Calu3 (cell line): ENCODE measurements around the gene MYO9B. TPM values are rescaled to one million over a fixed set of nuclear protein-coding genes. Genes with fewer than 3 reads are reported as not detected.
A peak's percentile ranks its signal among the peaks of the same experiment; 100 is the strongest.

Source experiments
- BruUV-seq: library from RNA; stranded (reverse); fragments of 400-500 nt; replicated peaks from 2 replicates; lab custom pipeline; 2021; lab: Mats Ljungman, UMichigan
- CTCF ChIA-PET: fragments of 300-600 bp; sonication (Branson Sonifier 250); formaldehyde crosslinking; loops from one replicate; lab custom pipeline; 2022; ENCODE audit warnings: antibody characterized with exemption; lab: Charles Lee
- DNase-seq: peaks from one replicate; pipeline ENCODE4 v3.0.0; 2022
- H3K27ac Mint-ChIP-seq: one replicate; pipeline ENCODE4 v1.8.0; 2022; ENCODE audit warnings: mixed read lengths; ENCODE audit not compliant: unreplicated experiment
- H3K27me3 Mint-ChIP-seq: one replicate; pipeline ENCODE4 v1.8.0; 2022; ENCODE audit warnings: mixed read lengths; ENCODE audit not compliant: unreplicated experiment
- H3K36me3 Mint-ChIP-seq: one replicate; pipeline ENCODE4 v1.8.0; 2022; ENCODE audit warnings: mild to moderate bottlenecking, moderate library complexity, mixed read lengths; ENCODE audit not compliant: insufficient read depth, unreplicated experiment
- H3K4me1 Mint-ChIP-seq: one replicate; pipeline ENCODE4 v1.8.0; 2022; ENCODE audit warnings: mild to moderate bottlenecking, low read depth, mixed read lengths; ENCODE audit not compliant: unreplicated experiment
- H3K4me3 Mint-ChIP-seq: one replicate; pipeline ENCODE4 v1.8.0; 2022; ENCODE audit warnings: mild to moderate bottlenecking, low read depth, moderate library complexity, mixed read lengths; ENCODE audit not compliant: unreplicated experiment
- H3K9me3 Mint-ChIP-seq: one replicate; pipeline ENCODE4 v1.8.0; 2022; ENCODE audit warnings: low read depth, mixed read lengths; ENCODE audit not compliant: unreplicated experiment
- CTCF ChIP-seq: fragments of 200-600 bp; IDR thresholded peaks from one replicate; pipeline ENCODE4 v1.8.0; 2022; ENCODE audit warnings: antibody characterized with exemption; ENCODE audit not compliant: unreplicated experiment
- intact Hi-C: fragments of 100-400 bp; cut with micrococcal nuclease; formaldehyde crosslinking; loops from one replicate; pipeline ENCODE4 v1.10.0; 2022; ENCODE audit not compliant: unreplicated experiment
- total RNA-seq: library from RNA; stranded (reverse); gene quantifications from 2 replicates; pipeline ENCODE4 v1.2.3, GENCODE V29; 2022

MYO9B gene
- total RNA-seq, 1 experiment from 2014 or later = 38.4 TPM

- Mint-ChIP-seq H3K4me3 (no peak overlapping the region), H3K27me3 (peaks cover 59% of the 10 kb centered on the region), H3K9me3 (peaks cover 4% of the 10 kb centered on the region), H3K4me1 (peaks cover 7% of the 10 kb centered on the region), H3K27ac (no peak overlapping the region), H3K36me3 (no peaks in the 10 kb centered on the region)
- no peak for DNase-seq
- no peak for TF ChIP-seq CTCF
- intact Hi-C loops = no loop called here
- BruUV-seq = no TSS peak
- CTCF ChIA-PET = no interaction called here
Observed at GRCh38 chr19:17037184-17037583, 38.4 kb upstream of the MYO9B start.

- Mint-ChIP-seq H3K9me3 (peaks cover 4% of the 10 kb centered on the region), H3K27me3 (peaks cover 51% of the 10 kb centered on the region), H3K4me1 (peaks cover 7% of the 10 kb centered on the region), H3K4me3 (no peak overlapping the region), H3K27ac (no peak overlapping the region), H3K36me3 (no peaks in the 10 kb centered on the region)
- DNase-seq = no peak
- no TSS peak for BruUV-seq
- TF ChIP-seq CTCF = no peak
- intact Hi-C loops = no loop called here
- CTCF ChIA-PET = no interaction called here
Observed at GRCh38 chr19:17037966-17038500, 37.5 kb upstream of the MYO9B start.

GRCh38 chr19:17041976-17042375 lies 33.6 kb upstream of the MYO9B start:
- intact Hi-C loops = no loop called here
- CTCF ChIA-PET = interaction anchor here (0.6 kb wide), 1 partner anchor 206 kb away, joined by 3 read pairs; no protein-coding TSS in a partner anchor
- H3K27ac Mint-ChIP-seq = no peak overlapping the region
- BruUV-seq = no TSS peak
- H3K9me3 Mint-ChIP-seq = peaks cover 4% of the 10 kb centered on the region
- peaks cover 42% of the 10 kb centered on the region for H3K27me3 Mint-ChIP-seq
- TF ChIP-seq CTCF = no peak
- no peak for DNase-seq
- peaks cover 7% of the 10 kb centered on the region for H3K4me1 Mint-ChIP-seq
- no peaks in the 10 kb centered on the region for H3K36me3 Mint-ChIP-seq
- peak overlapping the region; percentile 22 for H3K4me3 Mint-ChIP-seq

GRCh38 chr19:17043744-17044143 lies 31.8 kb upstream of the MYO9B start:
- Mint-ChIP-seq H3K4me3 (no peak overlapping the region), H3K27ac (no peak overlapping the region), H3K36me3 (no peaks in the 10 kb centered on the region), H3K4me1 (peaks cover 7% of the 10 kb centered on the region), H3K27me3 (peaks cover 25% of the 10 kb centered on the region), H3K9me3 (peaks cover 4% of the 10 kb centered on the region)
- intact Hi-C loops = no loop called here
- TF ChIP-seq CTCF = no peak
- BruUV-seq = no TSS peak
- no peak for DNase-seq
- CTCF ChIA-PET = no interaction called here
